Osteoblast (primary cell): ENCODE data around the gene VRTN. TPM values are rescaled to one million over a fixed set of nuclear protein-coding genes. Genes with fewer than 3 reads are reported as not detected.

Experiments
- DNase-seq: peaks from one replicate; pipeline ENCODE4 v3.0.0; 2011; ENCODE audit warnings: low spot score, mixed read lengths; ENCODE audit not compliant: insufficient read length; ENCODE audit errors: missing footprints
- H2AFZ ChIP-seq: 2 replicates; pipeline ENCODE4 v1.6.0; 2011; ENCODE audit warnings: mild to moderate bottlenecking, low read length
- H3K27ac ChIP-seq: 2 replicates; pipeline ENCODE4 v1.5.1; 2011; ENCODE audit warnings: mild to moderate bottlenecking, low read depth, low read length, moderate library complexity
- H3K27me3 ChIP-seq: 2 replicates; pipeline ENCODE4 v1.6.0; 2012; ENCODE audit warnings: mild to moderate bottlenecking, control low read depth, inconsistent platforms, low read length, moderate library complexity; ENCODE audit not compliant: insufficient read depth
- H3K36me3 ChIP-seq: 2 replicates; pipeline ENCODE4 v1.5.1; 2011; ENCODE audit warnings: mild to moderate bottlenecking, low read length, control low read depth, moderate library complexity; ENCODE audit not compliant: insufficient read depth
- H3K4me1 ChIP-seq: 2 replicates; pipeline ENCODE4 v1.5.1; 2011; ENCODE audit warnings: mild to moderate bottlenecking, low read length, control low read depth, moderate library complexity; ENCODE audit not compliant: insufficient read depth
- H3K4me2 ChIP-seq: 2 replicates; pipeline ENCODE4 v1.6.0; 2011; ENCODE audit warnings: mild to moderate bottlenecking, low read length; ENCODE audit not compliant: insufficient read depth
- H3K4me3 ChIP-seq: fragments of 200-600 bp; sonication (generic); 3 replicates; pipeline ENCODE4 v1.5.1; 2012; ENCODE audit warnings: mild to moderate bottlenecking, low read length, inconsistent platforms; ENCODE audit not compliant: insufficient read depth
- H3K79me2 ChIP-seq: 2 replicates; pipeline ENCODE4 v1.6.0; 2012; ENCODE audit warnings: mild to moderate bottlenecking, low read length, control low read depth, inconsistent platforms; ENCODE audit not compliant: insufficient read depth
- H3K9me3 ChIP-seq: 2 replicates; pipeline ENCODE4 v1.5.1; 2011; ENCODE audit warnings: low read depth, low read length, control low read depth
- H4K20me1 ChIP-seq: 2 replicates; pipeline ENCODE4 v1.6.0; 2012; ENCODE audit warnings: mild to moderate bottlenecking, low read length, control low read depth; ENCODE audit not compliant: insufficient read depth
- total RNA-seq: library from RNA; depleted of rRNA; stranded (reverse); fragments of >200 nt; gene quantifications from 2 replicates; pipeline ENCODE4 v1.2.3, GENCODE V29; 2012
- TF ChIP-seq, protein P1 (sequence below): IDR thresholded peaks from 2 replicates; pipeline ENCODE4 v1.5.1; 2011; ENCODE audit warnings: mild to moderate bottlenecking, low read depth, low read length, moderate library complexity; ENCODE audit errors: extremely low read depth

VRTN gene
- total RNA-seq, 1 donor: not detected

DNA sequence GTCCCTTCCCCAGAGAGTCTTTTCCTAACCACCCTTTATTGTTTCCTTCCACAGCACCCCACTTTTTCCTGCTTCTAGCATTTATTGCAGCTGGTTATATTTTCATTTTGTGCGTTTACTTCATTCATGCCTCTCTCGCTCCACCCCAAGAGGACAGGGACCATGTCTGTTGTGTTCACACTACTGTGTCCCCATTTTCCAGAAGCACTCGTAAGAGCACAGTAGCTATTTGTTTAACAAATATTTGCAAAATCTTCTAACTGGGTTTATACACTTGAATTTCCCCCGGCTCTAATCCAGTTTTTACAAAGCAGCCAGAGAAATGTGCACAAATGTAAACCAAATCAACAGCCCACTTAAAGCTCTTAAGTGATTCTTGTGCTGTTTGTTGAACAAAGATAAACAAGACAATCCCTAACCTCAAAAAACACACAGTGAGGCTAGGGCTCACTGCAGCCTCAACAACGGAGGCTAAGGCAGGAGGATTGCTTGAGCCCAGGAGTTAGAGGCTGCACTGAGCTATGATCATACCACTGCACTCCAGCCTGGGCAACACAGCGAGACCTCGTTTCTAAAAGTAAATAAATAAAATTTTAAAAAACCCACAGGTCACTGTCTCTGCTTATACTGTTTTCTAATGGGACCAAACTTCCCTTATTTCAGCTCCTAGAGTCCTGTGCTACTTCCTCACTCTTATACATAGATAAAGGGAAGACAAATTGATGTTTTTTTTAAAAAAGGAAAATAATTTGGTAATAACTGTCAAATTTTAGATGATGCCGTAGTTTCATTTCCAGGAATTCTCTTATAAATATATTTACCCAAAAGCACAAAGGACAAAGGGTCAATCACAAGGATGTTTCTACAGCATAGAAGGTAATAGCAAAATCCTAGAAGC is 38.9 kb upstream of the VRTN start:
- Histone ChIP-seq H3K79me2 (no peaks in the 10 kb centered on the region), H3K27me3 (peaks cover 5% of the 10 kb centered on the region), H3K4me3 (no peak overlapping the region), H2AFZ (no peak overlapping the region), H3K27ac (no peak overlapping the region), H3K36me3 (no peaks in the 10 kb centered on the region), H3K4me1 (no peaks in the 10 kb centered on the region), H3K4me2 (no peak overlapping the region), H4K20me1 (no peaks in the 10 kb centered on the region), H3K9me3 (no peaks in the 10 kb centered on the region)
- no peak for DNase-seq
- TF ChIP-seq, protein P1, sequence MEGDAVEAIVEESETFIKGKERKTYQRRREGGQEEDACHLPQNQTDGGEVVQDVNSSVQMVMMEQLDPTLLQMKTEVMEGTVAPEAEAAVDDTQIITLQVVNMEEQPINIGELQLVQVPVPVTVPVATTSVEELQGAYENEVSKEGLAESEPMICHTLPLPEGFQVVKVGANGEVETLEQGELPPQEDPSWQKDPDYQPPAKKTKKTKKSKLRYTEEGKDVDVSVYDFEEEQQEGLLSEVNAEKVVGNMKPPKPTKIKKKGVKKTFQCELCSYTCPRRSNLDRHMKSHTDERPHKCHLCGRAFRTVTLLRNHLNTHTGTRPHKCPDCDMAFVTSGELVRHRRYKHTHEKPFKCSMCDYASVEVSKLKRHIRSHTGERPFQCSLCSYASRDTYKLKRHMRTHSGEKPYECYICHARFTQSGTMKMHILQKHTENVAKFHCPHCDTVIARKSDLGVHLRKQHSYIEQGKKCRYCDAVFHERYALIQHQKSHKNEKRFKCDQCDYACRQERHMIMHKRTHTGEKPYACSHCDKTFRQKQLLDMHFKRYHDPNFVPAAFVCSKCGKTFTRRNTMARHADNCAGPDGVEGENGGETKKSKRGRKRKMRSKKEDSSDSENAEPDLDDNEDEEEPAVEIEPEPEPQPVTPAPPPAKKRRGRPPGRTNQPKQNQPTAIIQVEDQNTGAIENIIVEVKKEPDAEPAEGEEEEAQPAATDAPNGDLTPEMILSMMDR: no peak

DNA sequence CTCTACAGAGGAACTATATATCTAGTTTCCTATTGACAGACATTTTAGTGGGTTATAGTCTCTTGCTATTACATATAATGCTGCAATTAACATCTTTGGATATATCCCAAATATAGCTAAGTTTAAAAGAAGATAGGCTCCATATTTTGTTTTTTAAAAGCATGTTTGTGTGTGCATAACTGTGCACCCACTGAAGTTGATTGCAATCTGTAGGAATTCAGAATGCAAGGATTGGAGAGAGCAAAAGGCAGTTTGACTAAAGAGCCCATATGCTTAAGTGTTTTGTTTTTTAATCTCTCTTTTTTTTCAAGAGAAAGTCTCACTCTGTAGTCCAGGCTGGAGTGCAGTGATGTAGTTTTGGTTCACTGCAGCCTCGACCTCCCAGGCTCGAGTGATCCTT is 36.1 kb upstream of the VRTN start:
- H3K79me2 ChIP-seq: no peaks in the 10 kb centered on the region
- DNase-seq: no peak
- TF ChIP-seq, protein P1: no peak

DNA sequence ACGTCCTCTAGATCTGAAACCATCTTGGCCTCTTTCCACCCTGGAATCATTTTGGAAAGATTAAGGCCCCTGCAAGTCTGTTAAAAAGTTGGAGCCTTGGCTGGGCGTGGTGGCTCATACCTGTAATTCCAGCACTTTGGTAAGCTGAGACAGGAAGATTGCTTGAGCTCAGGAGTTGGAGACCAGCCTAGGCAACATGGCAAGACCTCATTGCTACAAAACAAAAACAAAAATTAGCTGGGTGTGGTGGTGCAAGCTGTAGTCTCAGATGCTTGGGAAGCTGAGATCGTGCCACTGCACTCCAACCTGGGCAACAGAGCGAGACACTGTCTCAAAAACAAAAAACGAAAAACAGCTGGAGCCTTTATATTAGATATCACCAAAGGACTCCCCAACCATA is 34.7 kb upstream of the VRTN start:
- no peaks in the 10 kb centered on the region for H3K79me2 ChIP-seq
- H3K9me3 ChIP-seq: no peaks in the 10 kb centered on the region
- peaks cover 8% of the 10 kb centered on the region for H3K27me3 ChIP-seq
- H3K4me2 ChIP-seq: no peak overlapping the region
- H3K27ac ChIP-seq: no peak overlapping the region
- no peaks in the 10 kb centered on the region for H4K20me1 ChIP-seq
- no peaks in the 10 kb centered on the region for H3K4me1 ChIP-seq
- no peak for DNase-seq
- TF ChIP-seq, protein P1: no peak
- H3K4me3 ChIP-seq: no peak overlapping the region
- H2AFZ ChIP-seq: no peak overlapping the region
- H3K36me3 ChIP-seq: no peaks in the 10 kb centered on the region

More for the DNA sequence above, 36.1 kb upstream of the VRTN start:
- H2AFZ ChIP-seq: no peak overlapping the region
- H3K9me3 ChIP-seq: no peaks in the 10 kb centered on the region
- H3K4me1 ChIP-seq: no peaks in the 10 kb centered on the region
- H3K4me3 ChIP-seq: no peak overlapping the region
- H3K27ac ChIP-seq: no peak overlapping the region
- no peak overlapping the region for H3K4me2 ChIP-seq
- no peaks in the 10 kb centered on the region for H3K36me3 ChIP-seq
- H3K27me3 ChIP-seq: peaks cover 8% of the 10 kb centered on the region
- H4K20me1 ChIP-seq: no peaks in the 10 kb centered on the region

DNA sequence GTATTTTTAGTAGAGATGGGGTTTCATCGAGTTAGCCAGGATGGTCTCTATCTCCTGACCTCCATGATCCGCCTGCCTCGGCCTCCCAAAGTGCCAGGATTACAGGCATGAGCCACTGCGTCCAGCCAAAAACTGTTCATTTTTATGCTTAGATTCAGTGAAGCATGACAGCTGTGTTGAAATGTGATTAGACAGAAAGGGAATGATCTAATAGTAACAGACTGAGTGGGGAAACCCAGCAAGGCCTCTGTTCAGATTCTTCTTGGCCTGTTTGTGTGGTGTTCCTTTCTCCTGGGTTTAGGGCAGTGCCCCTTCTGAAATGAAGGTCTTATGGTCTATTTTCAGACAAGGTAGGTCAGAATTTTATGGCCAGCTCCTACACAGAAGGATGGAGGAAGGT is 33.7 kb upstream of the VRTN start:
- no peak overlapping the region for H3K4me3 ChIP-seq
- no peaks in the 10 kb centered on the region for H3K4me1 ChIP-seq
- H2AFZ ChIP-seq: no peak overlapping the region
- H4K20me1 ChIP-seq: no peaks in the 10 kb centered on the region
- TF ChIP-seq, protein P1: no peak
- no peak overlapping the region for H3K27ac ChIP-seq
- H3K27me3 ChIP-seq: peaks cover 6% of the 10 kb centered on the region
- no peaks in the 10 kb centered on the region for H3K36me3 ChIP-seq
- H3K79me2 ChIP-seq: no peaks in the 10 kb centered on the region
- no peak for DNase-seq
- H3K4me2 ChIP-seq: no peak overlapping the region
- H3K9me3 ChIP-seq: no peaks in the 10 kb centered on the region
